ENCODE data around the gene STK4. TPM values are rescaled to one million over a fixed set of nuclear protein-coding genes. Genes with fewer than 3 reads are reported as not detected.

STK4 gene
- polyA plus RNA-seq, 1 donor from 2014 or later = 14.0 TPM

DNA sequence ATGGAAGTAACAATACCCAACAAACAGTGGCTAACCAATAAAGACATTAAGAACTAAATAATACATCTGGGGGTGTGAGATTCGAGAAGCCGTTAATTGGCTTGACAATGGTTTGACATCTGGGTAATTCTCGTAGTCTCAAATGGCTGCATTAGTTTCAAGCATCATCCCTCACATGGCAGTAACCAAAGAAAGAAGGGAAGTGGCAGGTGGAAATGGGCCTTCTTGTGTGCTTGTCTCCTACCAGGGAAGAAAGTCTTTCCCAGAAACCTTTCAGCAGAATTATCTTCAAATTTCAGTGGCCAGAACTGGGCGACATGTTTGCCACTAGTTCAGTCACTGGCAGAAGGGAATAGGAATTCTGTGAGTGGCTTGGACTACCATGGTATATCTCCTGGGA lies 10.4 kb downstream of the STK4 start:
- Histone ChIP-seq H3K4me2 (ENCODE audit: low read length) (no peak overlapping the region), H3K36me3 (ENCODE audit: insufficient read depth, low read length) (peaks cover 10% of the 10 kb centered on the region), H3K27ac (ENCODE audit: low read length) (no peak overlapping the region), H3K27me3 (ENCODE audit: insufficient read depth, low read depth, low read length) (no peaks in the 10 kb centered on the region), H3K9me2 (ENCODE audit: insufficient read depth, low read length) (no peaks in the 10 kb centered on the region), H3K9me3 (ENCODE audit: low read length) (no peaks in the 10 kb centered on the region), H3F3A (ENCODE audit: insufficient read depth, low read length, poor library complexity, severe bottlenecking) (no peaks in the 10 kb centered on the region), H3K4me3 (ENCODE audit: low read length) (no peak overlapping the region), H3K9ac (ENCODE audit: low read length) (no peak overlapping the region), H2AFZ (ENCODE audit: low read depth, low read length) (no peak overlapping the region), H4K20me1 (ENCODE audit: insufficient read depth) (no peaks in the 10 kb centered on the region), H3K79me2 (replicated peaks; ENCODE audit: insufficient read depth, low read length) (no peaks in the 10 kb centered on the region)
- TF ChIP-seq MXI1 (conservative IDR thresholded peaks at IDR 0.05; ENCODE audit: poor library complexity, severe bottlenecking) (no peak), SMC3 (conservative IDR thresholded peaks at IDR 0.05; ENCODE audit: poor library complexity) (no peak), TAF1 (IDR thresholded peaks at IDR 0.05; ENCODE audit: low read depth) (no peak), POLR2AphosphoS5 (IDR thresholded peaks at IDR 0.05) (no peak), REST (IDR thresholded peaks at IDR 0.05; ENCODE audit: borderline replicate concordance) (no peak), EZH2 (IDR thresholded peaks at IDR 0.05; ENCODE audit: borderline replicate concordance, insufficient read depth, low read length, poor library complexity, severe bottlenecking) (no peak), EP300 (conservative IDR thresholded peaks at IDR 0.05; ENCODE audit: poor library complexity, severe bottlenecking) (no peak), RAD21 (conservative IDR thresholded peaks at IDR 0.05) (no peak)
- TF ChIP-seq, protein P1, sequence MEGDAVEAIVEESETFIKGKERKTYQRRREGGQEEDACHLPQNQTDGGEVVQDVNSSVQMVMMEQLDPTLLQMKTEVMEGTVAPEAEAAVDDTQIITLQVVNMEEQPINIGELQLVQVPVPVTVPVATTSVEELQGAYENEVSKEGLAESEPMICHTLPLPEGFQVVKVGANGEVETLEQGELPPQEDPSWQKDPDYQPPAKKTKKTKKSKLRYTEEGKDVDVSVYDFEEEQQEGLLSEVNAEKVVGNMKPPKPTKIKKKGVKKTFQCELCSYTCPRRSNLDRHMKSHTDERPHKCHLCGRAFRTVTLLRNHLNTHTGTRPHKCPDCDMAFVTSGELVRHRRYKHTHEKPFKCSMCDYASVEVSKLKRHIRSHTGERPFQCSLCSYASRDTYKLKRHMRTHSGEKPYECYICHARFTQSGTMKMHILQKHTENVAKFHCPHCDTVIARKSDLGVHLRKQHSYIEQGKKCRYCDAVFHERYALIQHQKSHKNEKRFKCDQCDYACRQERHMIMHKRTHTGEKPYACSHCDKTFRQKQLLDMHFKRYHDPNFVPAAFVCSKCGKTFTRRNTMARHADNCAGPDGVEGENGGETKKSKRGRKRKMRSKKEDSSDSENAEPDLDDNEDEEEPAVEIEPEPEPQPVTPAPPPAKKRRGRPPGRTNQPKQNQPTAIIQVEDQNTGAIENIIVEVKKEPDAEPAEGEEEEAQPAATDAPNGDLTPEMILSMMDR (IDR thresholded peaks at IDR 0.05; ENCODE audit: poor library complexity, severe bottlenecking) = no peak

DNA sequence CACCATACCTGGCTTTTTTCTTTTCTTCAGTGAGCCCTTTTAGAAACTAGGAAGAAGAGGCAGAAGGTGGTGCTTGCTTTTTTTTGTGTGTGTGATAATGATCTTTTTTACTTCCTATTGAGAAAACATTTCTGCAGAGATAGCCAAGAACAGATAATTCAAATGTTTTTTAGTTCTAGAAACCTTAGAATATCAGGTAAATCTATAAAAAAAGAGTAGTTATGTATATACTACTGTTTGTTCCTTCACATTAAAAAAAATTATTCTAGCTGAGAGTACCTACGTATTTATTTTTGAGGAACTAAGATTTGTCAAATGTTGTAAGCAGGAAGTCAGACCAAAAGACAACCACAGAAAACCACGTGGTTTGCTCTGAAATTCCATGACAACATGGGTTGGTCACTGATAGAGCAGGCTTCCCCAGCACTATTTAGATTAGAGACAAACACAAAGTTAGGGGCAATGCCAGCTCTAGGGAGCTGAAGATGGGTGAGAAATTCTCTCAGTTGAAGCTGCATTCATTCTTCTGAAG lies 12.8 kb downstream of the STK4 start:
- no peaks in the 10 kb centered on the region for H3F3A ChIP-seq (ENCODE audit: insufficient read depth, low read length, poor library complexity, severe bottlenecking)
- H4K20me1 ChIP-seq (ENCODE audit: insufficient read depth) = no peaks in the 10 kb centered on the region
- peaks cover 10% of the 10 kb centered on the region for H3K36me3 ChIP-seq (ENCODE audit: insufficient read depth, low read length)
- no peak overlapping the region for H2AFZ ChIP-seq (ENCODE audit: low read depth, low read length)
- no peak for TF ChIP-seq REST (IDR thresholded peaks at IDR 0.05; ENCODE audit: borderline replicate concordance)
- TF ChIP-seq, protein P1 (IDR thresholded peaks at IDR 0.05; ENCODE audit: poor library complexity, severe bottlenecking) = no peak
- TF ChIP-seq EP300 (conservative IDR thresholded peaks at IDR 0.05; ENCODE audit: poor library complexity, severe bottlenecking) = no peak
- no peak for TF ChIP-seq POLR2AphosphoS5 (IDR thresholded peaks at IDR 0.05)
- TF ChIP-seq SMC3 (conservative IDR thresholded peaks at IDR 0.05; ENCODE audit: poor library complexity) = no peak
- TF ChIP-seq RAD21 (conservative IDR thresholded peaks at IDR 0.05) = no peak
- TF ChIP-seq MXI1 (conservative IDR thresholded peaks at IDR 0.05; ENCODE audit: poor library complexity, severe bottlenecking) = no peak
- TF ChIP-seq TAF1 (IDR thresholded peaks at IDR 0.05; ENCODE audit: low read depth) = no peak
- TF ChIP-seq EZH2 (IDR thresholded peaks at IDR 0.05; ENCODE audit: borderline replicate concordance, insufficient read depth, low read length, poor library complexity, severe bottlenecking) = no peak
- H3K27me3 ChIP-seq (ENCODE audit: insufficient read depth, low read depth, low read length) = no peaks in the 10 kb centered on the region
- H3K9me3 ChIP-seq (ENCODE audit: low read length) = no peaks in the 10 kb centered on the region
- no peak overlapping the region for H3K4me3 ChIP-seq (ENCODE audit: low read length)
- H3K9me2 ChIP-seq (ENCODE audit: insufficient read depth, low read length) = no peaks in the 10 kb centered on the region
- no peak overlapping the region for H3K9ac ChIP-seq (ENCODE audit: low read length)
- no peak overlapping the region for H3K27ac ChIP-seq (ENCODE audit: low read length)
- H3K79me2 ChIP-seq (replicated peaks; ENCODE audit: insufficient read depth, low read length) = no peaks in the 10 kb centered on the region
- no peak overlapping the region for H3K4me2 ChIP-seq (ENCODE audit: low read length)
